GM19467 (cell line): ENCODE data around the gene TRA2A.
A peak's percentile ranks its signal among the peaks of the same experiment; 100 is the strongest.

Source experiments
- ATAC-seq: cut with Tn5 transposase; IDR thresholded peaks from one replicate; pipeline ENCODE4 v1.9.1; 2021; ENCODE audit warnings: mild to moderate bottlenecking, moderate library complexity; ENCODE audit not compliant: unreplicated experiment

The TRA2A gene

DNA sequence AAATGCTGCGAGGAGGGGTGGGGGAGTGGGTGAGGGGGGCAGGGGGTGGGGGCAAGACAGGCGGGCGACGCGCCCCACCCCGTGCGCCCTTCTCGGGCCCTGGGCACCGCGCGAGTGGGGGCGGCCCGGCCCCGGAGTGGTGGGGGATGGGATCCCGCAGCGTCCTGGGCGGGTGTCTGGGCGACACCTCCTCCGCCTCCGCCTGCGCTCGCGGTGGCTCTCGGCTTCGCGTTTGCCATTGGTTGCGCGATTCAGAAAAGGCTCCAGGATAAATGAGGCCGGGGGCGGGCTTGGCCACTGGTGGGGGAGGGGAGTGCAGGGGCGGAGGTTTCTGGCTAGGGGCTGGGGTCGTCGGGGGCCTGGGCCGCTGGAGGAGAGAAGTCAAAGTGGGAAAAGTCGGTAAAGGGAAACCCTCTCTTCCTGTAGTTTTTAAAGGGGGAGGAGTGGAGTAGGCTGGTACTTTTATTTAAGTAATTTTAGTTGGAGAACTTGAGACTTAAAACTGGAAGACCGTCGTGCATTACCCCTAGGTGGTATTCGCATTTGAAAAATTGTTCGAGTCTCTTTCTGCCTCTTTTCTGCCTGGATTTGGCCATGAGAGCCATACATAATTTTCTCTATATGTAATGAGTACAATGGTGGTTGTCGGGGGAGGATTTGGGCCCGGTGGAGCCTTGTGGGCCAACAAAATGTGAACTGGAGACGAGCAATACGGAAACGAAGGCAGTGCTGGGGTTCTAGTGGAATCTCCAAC lies 60.5 kb downstream of the TRA2A start:
- ATAC-seq, result peak; percentile 32

GRCh38 chr7:23470330-23471105 lies 61.3 kb downstream of the TRA2A start, which contains the start of gene IGF2BP3:
TSS of gene IGF2BP3 (minus strand) at chr7:23470491. CDS start at chr7:23470110, 381 bp downstream.
- no peak for ATAC-seq

- ATAC-seq, result no peak
Observed at GRCh38 chr7:23469961-23470250, 61.9 kb downstream of the TRA2A start.

DNA sequence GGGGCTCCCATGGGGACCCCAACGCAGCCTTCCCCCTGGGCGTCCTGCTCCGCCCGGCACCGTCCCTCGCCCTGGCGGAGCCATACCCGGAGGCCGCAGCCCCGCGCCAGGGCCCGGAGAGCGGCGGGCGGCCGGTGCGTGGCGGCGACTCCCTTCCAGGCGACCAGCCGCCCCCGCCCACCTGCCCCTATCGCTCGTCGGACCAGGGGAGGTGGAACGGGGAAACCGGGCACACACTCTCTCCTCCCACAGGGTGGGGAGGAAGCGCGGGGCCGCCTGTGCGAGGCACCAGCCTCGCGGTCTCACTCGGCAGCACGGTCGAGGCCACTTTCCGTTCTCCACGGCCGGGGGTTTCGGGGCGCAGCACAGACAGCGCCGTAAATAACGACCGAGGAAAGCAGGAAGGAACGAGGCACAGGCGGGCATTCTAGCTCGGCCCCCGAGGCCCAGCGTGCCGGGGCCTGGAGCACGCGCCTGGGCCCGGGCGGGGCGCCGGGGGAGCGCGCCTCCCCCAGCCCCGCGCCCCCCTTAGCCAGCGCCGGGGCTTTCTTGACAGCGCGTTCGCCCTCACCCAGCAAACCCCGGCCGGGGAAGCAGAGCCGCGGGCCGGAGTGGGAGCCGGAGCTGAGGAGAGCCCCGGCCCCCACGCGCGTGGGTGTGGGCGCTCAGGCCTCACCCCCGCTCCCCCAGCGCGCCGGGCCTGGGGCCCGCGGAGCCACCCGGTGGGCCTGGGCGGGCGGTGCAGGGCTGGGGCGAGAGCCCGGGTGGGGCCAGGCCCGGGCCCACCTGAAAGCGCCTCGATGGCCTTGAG lies 62.4 kb downstream of the TRA2A start:
- no peak for ATAC-seq

GRCh38 chr7:23468526-23469149 lies 63.1 kb downstream of the TRA2A start:
- no peak for ATAC-seq

GRCh38 chr7:23467806-23468525 lies 63.8 kb downstream of the TRA2A start:
- ATAC-seq, result no peak

DNA sequence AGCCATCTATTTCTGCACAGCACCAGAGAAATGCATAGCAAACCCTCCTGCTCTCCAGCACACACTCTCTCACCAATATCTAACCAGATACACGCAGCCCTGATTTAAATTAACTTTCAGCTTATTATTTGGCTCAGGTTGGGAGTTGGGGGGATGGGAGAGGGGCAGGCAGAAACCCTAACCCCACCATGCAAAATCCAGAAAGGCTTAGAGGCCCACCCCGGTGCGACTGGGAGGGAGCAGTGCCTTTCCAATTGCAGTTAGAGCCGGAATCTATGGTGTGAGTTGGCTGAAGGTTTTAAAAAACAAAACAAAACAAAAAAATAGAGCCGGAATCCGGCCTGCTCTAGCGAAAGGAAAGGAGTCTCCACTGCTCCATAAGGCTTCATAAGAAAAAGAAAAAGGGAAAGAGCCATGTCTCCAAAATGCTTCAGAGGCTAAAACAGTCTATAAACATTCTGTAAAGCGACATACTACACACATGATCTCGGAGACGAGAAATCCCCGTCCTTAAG lies 64.4 kb downstream of the TRA2A start:
- ATAC-seq, result no peak

DNA sequence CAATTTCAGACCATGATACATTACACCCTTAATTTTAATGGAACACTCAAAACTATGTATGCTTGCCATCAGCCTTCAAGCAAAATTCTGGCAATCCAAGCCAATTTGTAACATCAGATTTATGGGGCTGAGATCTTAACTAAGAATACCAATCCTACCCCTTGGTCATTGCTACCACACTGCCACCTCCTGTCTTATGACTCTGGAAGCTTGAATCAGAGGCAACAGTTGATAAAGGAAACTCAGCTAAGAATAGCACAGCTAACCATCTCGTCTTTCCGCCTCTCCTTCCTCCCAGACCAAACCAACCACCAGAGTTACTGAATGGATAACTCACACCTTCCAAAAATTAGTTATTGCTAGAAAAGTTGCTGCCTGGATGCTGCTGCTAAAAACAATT lies 68.9 kb downstream of the TRA2A start:
- ATAC-seq, result no peak

GRCh38 chr7:23458044-23458443 lies 73.7 kb downstream of the TRA2A start:
- no peak for ATAC-seq

DNA sequence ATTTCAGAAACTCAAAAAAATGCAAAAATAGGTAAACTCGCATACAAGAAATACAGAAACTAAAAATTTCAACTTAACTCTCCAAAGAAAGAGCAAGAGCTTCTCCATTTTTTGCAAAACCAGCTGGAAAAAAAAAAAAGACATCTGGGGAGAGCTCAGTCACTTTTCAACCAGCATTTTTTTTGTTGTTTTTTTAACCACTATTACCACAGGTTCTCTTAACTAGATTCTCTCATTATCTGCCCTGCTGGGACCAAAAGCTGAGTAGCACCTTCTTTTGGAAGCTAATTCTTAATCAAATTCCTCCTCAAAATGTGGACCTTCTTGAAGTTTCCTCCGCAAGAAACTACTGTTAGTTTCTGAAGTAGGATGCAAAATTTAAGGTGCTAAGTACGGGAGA lies 75.7 kb downstream of the TRA2A start:
- ATAC-seq, result no peak

DNA sequence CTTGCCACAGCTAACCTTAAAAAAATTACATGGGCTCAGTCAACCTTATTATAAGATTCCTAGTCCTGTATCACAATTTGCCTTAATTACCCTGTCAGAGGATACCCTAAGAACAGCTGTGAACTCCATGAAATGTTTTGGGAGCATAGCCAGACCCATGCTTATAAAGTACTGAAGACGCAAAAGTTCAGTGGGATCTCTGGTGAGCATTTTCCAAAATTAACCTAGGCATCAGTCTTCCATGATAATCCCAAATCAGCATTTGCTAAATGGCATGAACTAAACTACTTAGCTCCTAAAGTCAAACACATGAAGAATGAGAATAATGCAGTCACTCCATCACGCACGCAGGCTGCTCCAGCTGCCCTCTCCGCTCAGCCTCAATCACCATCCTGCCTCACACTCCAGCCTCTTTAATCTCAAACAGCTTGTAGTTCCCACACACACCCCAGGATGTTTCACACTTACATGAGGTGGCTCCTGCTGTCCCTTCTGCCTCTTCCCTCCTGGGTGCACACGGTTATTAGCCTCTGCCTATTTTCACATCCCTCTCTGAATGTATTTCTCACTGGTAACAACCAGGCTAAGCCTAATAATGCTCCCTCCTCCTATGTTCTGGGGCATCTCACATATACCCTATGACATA lies 76.8 kb downstream of the TRA2A start:
- ATAC-seq, result no peak
